Measurements from ENCODE around the gene TNF.

Gene TNF

DNA sequence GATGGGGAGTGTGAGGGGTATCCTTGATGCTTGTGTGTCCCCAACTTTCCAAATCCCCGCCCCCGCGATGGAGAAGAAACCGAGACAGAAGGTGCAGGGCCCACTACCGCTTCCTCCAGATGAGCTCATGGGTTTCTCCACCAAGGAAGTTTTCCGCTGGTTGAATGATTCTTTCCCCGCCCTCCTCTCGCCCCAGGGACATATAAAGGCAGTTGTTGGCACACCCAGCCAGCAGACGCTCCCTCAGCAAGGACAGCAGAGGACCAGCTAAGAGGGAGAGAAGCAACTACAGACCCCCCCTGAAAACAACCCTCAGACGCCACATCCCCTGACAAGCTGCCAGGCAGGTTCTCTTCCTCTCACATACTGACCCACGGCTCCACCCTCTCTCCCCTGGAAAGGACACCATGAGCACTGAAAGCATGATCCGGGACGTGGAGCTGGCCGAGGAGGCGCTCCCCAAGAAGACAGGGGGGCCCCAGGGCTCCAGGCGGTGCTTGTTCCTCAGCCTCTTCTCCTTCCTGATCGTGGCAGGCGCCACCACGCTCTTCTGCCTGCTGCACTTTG lies at the start of gene TNF:
Gene TNF (plus strand): TSS at position 231 of the 567 bp plus-strand sequence. CDS start 177 bp downstream, at position 408.
- peak; percentile 91 for DNase-seq

DNA sequence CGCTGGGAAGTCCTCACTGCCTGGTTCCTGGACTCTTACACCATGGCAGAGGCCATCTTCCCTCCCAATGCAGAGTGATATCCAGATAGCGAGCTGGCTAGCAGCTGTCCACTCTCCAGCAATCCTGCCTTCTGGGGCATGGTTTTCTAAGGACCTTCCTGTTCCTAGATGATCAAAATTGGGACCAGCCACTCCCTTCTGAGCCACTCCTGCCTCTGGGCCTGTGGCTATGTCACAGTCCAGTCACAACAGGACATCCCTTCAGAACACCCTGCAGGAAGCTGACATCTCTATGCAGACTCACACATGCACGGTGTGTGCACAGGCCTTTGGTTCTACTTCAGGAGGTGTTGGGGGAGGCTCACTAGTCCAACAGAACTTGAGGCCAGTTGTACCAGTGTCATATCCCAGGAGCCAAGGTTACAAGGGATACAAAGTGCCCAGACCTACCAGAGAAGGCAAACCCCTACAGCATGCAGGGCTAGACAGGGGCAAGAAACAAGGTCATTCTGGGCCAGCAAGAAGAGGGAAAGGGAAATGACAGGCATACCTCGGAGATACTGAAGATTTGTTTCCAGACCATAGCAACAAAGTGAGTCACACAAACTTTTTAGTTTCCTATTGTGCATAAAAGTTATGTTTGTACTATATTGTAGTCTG lies 49.3 kb upstream of the TNF start:
- no peak for DNase-seq

DNA sequence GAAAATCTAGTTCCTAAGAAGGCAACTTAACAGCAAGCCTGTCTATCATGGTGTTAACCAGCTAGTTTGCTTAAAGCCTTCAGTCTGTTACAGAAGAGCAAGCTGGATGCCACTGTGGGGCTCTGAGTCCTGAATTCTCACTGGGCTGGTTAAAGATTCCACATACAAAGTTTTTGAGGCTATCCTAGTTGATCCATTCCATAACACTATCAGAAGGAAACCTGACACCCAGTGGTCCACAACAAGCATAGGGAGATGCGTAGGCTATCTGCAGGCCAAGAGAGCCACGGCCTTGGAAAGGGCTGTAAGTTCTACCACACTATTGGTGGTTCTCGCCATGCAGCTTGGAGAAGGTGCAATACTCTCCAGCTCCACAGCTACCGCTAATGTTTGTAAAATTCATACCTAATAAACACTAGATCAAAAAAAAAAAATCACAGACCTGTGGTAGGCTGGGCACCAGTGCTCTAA lies 47.0 kb upstream of the TNF start:
- DNase-seq, result no peak

DNA sequence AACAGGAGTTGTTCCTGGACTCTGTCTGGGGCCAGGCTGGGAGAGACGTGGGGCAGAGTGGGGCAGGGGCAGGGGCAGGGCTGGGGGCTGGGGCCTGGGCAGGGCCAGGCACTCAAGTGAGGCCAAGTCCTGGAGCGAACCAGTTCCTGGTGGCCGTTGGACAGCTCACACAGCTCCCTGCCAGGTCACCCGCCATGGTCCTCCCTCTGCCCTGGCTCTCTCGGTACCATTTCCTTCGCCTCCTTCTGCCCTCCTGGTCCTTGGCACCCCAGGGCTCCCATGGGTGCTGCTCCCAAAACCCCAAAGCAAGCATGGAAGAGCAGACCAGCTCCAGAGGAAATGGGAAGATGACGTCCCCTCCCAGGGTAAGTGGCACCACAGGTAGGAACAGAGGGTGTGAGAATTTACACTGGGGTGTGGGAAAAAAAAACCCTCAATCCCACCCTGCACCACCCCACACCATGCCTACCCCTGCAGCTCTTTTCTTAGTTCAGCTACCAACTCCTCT lies 46.5 kb upstream of the TNF start, which contains the start of gene MCCD1:
Gene MCCD1 (plus strand): TSS at position 142 of the 508 bp plus-strand sequence. CDS start 53 bp downstream, at position 195.
- no peak for DNase-seq

DNA sequence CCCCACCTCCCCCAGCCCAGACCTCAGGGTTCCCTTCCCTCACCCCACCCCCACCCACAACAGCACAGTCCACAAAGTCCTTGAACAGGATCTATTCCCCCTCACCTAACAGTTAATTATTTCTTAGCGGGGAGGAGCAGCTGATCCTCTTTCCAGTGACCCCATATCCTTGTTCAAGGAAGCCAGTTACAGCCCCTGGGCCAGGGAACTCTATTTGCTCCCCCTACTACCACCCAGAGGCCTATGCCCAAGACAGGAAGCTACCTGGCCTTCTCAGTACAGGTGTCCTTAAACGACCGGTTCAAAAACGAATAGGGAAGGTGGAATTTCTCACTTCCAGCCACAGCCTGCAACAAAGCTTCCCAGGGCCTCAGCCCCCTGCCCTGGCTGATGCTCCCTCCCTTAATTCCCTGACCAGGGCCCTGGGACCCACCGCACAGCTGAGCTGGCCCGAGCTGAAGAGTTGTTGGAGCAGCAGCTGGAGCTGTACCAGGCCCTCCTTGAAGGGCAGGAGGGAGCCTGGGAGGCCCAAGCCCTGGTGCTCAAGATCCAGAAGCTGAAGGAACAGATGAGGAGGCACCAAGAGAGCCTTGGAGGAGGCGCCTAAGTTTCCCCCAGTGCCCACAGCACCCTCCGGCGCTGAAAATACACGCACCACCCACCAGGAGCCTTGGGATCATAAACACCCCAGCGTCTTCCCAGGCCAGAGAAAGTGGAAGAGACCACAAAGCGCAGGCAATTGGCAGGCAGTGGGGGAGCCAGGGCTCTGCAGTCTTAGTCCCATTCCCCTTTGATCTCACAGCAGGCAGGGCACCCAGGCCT lies 45.8 kb upstream of the TNF start:
- DNase-seq, result no peak

DNA sequence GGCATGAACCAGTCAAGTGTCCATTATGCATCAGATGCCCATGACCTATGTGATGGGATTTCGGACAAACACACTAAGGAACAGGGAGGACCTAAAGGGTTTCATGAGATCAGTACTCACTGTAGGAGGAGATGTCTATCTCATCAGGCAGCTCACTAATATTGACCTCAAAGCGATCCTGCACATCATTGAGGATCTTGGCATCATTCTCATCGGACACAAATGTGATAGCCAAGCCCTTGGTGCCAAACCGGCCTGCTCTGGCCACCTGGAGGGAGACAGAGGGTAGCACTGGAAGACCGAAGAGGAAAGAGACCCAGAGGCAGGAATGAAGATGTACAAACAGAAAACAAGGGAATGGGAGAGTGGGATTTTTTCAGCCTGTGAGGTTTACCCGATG lies 44.7 kb upstream of the TNF start:
- no peak for DNase-seq

DNA sequence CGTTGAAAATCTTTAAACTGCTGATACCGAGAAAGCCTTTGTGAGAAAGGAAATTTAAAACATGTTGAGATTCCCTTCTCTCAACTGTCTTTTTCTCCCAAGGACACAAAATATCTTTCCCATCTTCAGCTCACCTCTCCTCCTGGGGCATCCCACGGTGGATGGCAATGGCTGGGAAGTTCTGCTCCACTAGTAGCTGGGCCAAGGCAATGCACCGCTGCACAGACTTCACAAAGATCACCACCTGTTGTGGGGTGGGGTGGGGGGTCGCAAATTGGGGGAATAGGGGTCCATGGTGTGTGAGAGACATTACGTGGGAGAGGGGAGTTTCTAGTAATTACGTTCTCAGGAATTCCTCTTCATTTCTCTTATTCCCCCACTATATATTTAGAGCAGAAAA lies 44.2 kb upstream of the TNF start:
- DNase-seq, result no peak

DNA sequence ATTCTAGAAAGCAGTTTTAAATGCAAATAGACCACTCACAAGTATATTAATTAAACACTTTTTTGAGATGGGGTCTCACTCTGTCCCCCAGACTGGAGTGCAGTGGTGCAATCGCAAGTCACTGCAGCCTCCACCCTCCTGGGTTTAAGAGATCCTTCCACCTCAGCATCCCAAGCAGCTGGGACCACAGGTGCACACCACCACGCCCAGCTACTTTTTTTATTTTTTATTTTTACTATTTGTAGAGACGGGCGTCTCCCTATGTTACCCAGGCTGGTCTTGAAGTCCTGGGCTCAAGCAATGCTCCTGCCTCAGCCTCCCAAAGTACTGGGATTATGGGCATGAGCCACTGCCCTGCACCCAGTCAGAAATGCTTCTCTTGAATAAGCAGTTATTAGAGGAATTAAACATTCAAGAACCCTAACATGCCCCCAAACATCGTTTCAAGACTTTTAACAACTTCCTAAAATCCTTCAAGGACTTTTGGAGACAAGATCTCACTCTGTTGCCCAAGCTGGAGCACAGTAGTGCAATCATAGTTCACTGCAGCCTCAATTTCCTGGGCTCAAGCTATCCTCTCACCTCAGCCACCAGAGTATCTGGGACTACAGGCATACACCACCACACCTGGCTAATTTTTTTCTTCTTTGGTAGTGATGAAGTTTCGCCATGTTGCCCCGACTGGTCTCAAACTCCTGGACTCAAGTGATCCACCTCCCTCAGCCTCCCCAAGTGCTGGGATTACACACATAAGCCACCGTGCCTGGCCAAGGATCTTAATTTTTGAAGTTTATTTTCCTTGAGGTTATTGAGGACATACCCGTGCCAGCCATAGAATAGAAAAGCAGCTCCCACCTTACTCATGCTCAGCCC lies 43.4 kb upstream of the TNF start:
- no peak for DNase-seq

DNA sequence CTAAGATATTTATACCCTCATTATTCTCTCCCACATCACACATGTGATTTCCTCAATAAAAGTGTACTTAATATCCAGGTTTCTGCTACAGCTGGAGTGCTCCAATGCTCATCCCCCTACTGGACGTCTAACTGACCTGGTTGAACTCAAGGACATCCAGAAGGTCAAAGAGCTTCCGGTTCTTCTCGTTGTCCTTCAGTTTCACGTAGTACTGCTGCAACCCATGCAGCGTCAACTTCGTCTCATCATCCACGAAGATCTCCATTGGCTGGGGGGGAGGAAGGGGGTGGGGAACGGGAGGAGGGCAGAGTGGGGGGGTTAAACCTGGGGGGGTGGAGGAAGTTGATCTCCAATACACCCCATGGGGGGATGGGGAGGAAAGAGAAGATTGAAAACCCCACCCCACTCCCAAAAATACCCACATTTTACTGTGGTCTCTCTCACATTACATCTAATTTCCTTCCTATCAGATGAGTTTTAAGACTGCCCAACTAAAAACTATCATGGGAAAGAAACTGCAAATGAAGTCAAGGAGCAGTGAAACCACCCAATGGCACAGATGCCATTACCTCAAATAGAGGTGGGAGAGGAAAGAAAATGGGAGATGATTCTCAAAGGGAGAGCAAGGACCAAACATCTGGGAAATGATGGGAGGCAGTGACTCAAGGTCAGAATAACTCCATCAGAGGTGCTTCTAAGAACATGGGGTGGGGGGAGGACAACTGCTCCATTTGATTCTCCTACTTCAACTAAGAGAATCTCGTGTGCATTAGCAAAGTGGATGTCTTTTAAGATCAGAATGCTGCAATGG lies 42.5 kb upstream of the TNF start:
- DNase-seq, result no peak

DNA sequence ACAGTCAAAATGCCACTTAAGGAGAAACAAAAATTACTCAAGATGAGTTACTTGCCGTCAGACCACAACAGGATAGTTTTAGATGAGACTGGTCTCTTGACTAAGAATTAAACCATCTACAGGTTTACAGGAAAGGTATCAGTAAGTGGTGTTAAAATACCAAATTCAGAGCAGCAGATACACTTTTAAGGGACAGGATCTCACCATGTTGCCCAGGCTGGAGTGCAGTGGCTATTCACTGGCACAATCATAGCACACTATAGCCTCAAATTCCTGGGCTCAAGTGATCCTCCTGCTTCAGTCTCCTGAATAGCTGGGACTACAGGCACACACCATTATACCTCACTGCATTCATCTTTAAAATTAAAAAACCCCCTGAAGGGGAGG lies 41.9 kb upstream of the TNF start:
- no peak for DNase-seq

DNA sequence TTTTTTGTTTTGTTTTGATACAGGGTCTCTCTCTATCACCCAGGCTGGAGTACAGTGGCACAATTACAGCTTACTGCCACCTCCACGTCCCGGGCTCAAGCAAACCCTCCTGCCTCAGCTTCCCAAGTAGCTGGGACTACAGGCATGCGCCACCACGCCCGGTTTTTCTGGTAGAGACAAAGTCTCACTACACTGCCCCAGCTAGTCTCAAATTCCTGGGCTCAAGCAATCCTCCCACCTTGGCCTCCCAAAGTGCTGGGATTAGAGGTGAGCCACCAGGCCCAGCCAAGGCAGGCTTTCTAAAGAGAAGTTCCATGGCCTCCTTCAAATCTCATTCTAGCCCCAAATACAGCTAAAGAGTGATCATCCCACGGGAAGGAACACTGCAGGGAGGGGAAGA lies 41.4 kb upstream of the TNF start:
- DNase-seq, result no peak

DNA sequence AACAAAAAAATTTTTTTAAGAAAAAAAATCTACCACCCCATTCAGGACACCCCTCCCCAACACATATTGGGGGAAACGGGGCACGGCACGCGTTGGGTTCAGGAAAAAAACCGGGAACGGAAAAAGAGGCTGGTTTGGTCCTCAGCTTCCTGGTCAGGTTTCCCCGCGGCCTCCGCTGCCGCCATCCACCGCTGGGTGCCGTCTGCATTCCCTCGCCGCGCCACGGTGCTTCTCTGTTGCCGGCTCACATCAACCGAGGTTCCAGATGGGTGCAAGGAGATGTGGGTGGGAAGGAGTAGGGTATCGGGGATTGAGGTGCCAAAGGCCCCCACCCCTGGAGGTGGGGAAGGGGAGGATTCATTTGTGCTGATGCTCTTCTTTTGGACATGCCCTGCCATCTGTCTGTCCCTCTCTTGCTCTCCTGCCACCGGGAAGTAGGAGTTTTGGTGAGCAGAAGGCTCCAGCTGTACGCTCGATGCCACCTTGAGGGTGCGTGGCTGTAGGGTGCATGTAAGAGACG lies 40.8 kb upstream of the TNF start:
- DNase-seq, result no peak

DNA sequence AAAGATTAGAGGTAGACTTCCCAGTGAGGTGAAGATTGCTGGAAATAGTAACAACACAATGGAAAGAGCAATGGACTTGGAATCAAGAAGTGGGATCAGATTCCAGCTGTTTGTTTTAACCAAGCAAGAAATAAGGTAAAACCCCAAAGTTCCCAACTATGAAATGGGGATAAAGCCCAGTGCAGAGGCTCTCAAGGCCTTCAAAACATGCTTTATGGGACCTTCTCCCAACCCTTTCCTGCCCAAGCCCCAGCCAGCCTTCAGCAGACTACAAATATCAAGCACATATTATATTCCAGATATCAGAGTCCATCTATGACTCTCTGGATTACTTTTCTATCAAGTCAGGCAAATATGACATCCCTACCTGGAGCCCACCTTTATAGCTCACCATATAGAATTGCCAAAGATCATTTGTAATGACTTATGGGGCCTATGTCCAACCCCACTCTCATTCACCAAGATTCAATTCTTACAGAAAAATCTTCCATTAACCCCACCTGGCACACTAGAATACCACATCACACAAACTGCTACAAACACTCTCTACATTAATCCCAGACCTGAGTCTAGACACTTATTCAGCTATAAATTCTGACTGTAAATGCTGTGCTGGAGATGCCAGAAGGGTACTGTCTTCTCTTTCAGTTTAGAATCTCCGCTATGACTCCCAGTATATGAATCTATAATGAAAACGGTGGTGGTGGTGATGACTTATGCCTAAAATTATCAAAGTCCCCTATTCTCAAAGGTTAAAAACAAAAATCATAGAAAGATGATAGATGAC lies 39.6 kb upstream of the TNF start:
- no peak for DNase-seq

DNA sequence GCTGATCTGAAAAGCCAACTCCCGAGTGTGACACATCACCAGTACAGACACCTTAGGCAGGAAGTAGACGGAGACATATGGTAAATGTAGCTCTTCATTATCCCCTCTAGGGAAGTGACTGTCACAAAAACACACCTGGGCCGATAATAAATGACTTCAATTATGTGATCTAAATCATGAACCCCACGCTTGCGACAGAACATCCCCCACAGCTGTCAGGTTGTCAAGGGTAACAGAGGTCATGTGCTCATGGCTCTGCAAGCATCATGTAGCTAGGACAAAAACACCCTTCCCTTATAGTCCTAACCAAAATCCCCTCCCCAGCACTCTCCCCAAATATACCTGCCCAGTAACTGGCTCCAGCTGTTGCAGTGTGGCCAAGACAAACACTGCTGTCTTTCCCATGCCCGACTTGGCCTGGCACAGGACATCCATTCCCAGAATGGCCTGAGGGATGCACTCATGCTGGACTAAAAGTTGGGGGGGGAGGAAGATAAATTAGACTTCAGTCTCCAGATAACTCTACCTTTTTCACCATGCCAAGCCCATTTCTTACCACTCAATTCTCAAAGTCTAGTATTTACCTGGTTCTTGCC lies 36.5 kb upstream of the TNF start:
- DNase-seq, result no peak

DNA sequence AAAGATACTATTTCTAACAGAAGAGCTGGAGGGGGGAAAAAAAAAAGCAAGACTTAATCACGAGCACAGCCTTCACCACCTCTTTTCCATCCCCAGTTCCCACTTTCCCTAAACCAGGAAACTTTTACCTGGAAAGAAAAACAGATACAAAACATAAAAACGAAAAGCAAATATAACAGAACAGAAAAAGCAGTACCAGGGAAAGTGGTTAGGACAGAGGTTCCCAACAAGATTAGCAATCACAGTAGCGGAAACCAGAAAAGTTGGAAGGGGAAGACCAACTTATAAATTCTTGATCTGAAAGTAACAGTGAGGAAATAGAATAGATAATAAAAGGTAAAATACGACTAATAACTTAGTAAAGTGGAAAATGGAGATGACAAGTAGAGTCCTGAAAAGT lies 34.7 kb upstream of the TNF start:
- DNase-seq, result no peak

DNA sequence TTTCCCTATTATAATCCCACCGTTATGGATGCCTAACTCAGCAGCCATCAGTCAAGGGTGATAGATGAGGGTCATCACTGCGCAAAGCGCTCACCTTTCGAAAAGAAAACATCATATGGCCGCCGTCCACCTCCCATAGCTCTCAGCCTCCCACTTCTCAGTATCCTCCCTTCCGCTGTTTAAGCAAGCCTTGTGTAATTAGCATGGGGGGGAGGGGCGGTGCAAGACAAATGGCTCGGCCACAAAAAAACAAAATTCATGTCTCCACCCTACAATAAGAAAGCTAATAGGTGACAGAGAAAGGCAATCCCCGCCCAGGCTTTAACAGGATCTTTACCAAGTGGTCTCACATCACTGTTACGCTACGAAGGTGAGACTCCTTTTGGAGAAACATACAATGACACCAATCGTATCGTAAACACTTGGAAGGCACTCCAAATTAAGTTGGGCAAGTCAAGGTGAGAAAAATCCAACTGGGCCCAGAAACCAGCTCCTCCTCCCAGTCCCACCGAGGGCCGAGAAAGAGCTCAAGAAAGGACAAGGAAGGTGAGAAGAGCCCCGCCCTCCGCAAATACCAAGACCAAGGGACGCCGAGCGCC lies 34.2 kb upstream of the TNF start:
- DNase-seq, result peak; percentile 78

DNA sequence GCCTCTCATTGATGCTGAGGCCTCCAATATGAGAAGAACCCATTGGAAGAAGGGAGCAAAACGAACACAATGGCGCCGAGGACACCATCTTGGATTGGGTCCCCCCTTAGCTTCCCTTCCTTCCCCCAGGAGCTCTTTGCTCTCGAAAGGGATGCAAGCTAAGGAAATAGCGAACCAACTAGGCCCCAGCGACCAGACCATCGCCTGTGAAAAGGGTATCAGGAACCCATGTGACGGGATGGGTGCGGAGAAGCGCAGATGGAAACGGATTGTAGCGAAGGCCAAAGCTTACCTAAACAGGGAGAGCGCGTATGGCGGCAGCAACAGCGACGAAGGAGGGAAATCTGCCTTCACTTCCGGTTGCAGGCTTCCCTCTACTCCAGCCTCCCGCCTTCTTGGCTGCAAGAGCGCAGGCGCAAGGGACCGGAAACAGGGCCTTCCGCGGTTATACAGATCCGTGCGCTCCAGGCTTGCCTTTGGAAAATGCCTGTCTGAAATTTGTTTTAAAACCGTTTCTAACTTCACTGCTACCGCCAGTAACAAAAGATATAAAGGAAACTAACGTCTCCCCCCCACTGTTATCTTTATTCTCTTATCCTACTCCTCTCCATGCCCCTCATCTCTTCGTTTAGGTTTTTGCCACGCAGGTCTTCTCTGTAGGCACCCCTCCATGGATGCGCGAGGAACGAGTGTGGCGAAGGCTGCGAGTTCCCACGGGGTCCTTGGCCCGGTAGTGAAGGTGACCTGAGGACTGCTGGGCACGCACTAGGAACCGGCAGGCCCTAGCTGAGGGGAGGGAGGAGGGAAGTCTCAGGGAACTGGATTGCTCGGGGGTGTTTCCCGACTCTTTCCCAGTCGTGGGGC lies 33.5 kb upstream of the TNF start, which contains the start of gene DDX39B:
Gene DDX39B (minus strand): TSS at position 346 of the 864 bp plus-strand sequence. CDS start 1,471 bp downstream, outside the sequence.
- peak; percentile 96 for DNase-seq

DNA sequence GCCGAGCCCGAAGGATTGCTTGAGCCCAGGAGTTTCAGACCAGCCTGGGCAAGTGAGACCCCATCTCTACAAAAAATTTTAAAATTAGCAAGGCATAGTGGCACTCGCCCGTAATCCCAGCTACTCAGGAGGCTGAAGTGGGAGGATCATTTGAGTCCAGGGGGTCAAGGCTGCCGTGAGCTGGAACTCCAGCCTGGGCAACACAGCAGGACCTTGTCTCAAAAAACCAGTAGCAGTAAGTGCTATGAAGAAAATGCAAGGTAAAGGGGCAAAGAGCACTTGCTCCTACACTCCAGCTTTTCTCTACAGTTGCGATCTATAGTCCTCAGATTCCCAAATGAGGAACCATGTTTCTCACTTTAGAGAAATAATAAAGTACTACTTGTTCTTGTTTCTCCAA lies 31.7 kb upstream of the TNF start:
- DNase-seq, result no peak

DNA sequence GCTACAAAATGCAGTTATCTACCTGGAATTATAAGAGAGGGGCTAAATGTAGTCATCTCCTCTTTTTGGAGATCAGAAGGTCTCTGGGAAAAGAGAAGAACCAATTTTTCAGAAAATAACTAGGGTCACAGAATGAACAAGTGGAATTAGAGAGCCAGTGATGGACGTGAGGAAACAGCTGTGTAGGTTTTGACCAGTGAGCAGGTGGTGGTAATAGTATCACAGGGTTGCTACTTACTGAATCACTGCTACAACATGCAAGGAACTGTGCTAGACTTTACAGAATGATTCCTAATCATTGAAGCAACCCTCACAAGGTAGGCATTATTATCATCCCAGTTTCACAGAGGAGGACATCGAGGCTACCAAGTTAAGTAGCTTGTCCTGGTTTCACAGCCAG lies 30.7 kb upstream of the TNF start:
- DNase-seq, result no peak

All from CD4-positive, alpha-beta T cell treated with Interleukin-15 for 1 hour (primary cell).